HG03103 (cell line): ENCODE data around the gene ELP2.
"Not testable (repeated sequence)": the region's sequence is repeated elsewhere in the genome, so short reads cannot be mapped to it uniquely, and the experiment has no call there.

ENCODE experiments used
- ATAC-seq: cut with Tn5 transposase; IDR thresholded peaks from one replicate; pipeline ENCODE4 v1.9.1; 2021; ENCODE audit warnings: low read depth; ENCODE audit not compliant: unreplicated experiment

Gene ELP2

GRCh38 chr18:36129300-36130038 lies at the start of gene ELP2, which contains the start of gene SLC39A6:
TSS of gene ELP2 (plus strand) at chr18:36129899. CDS start at chr18:36129934, 35 bp downstream.
TSS of gene SLC39A6 (minus strand) at chr18:36129340. CDS start at chr18:36127007, 2,333 bp downstream.
- ATAC-seq, result peak; percentile 85

DNA sequence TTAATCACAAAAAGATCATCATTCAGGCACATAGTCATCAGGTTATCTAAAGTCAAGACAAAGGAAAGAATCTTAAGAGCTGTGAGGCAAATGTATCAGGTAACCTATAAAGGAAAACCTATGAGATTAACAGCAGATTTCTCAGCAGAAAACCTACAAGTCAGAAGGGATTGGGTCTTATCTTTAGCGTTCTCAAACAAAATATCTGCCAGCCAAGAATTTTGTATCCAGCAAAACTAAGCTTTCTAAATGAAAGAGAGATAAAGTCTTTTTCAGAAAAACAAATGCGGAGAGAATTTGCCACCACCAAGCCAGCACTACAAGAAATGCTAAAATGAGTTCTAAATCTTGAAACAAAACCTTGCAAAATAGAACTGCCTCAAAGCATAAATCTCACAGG lies 48.6 kb upstream of the ELP2 start:
- ATAC-seq, result not testable (repeated sequence)

- no peak for ATAC-seq
These were observed 46.0 kb upstream of the ELP2 start for GRCh38 chr18:36083729-36084128.

- no peak for ATAC-seq
These were observed 44.5 kb upstream of the ELP2 start for GRCh38 chr18:36085195-36085594.

DNA sequence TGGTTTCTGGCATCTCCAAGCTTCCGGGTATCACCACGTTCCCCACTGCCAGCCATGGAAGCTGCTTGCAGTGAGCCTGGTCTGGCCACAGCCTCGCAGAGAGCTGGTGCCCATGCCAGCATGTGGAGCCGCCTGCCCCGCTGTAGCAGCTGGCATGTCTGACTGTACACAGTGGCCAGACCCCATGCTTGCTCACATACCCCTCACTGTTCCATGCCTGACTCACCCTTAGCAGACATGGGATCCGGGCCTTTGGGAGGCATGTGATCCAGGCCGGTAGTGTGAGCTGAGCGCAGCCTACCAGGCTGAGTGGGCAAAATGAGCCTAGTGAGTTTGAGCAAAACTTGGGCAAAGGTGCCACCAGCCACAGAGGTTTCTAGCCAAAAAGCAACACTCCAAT lies 43.5 kb upstream of the ELP2 start:
- no peak for ATAC-seq

GRCh38 chr18:36088256-36088655 lies 41.4 kb upstream of the ELP2 start:
- ATAC-seq, result no peak

GRCh38 chr18:36089001-36089400 lies 40.7 kb upstream of the ELP2 start:
- no peak for ATAC-seq

DNA sequence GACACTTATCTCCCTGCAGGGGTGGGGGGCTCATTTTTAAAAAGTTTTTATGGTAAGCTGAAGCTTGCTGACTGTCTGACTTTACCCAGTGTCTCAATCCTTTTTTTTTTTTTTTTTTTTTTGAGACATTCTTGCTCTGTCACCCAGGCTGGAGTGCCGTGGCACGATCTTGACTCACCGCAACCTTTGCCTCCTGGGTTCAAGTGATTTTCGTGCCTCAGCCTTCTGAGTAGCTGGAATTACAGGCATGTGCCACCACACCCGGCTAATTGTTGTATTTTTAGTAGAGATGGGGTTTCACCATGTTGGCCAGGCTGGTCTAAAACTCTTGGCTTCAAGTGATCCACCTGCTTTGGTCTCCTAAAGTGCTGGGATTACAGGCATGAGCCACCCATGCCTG lies 37.6 kb upstream of the ELP2 start:
- ATAC-seq, result not testable (repeated sequence)

DNA sequence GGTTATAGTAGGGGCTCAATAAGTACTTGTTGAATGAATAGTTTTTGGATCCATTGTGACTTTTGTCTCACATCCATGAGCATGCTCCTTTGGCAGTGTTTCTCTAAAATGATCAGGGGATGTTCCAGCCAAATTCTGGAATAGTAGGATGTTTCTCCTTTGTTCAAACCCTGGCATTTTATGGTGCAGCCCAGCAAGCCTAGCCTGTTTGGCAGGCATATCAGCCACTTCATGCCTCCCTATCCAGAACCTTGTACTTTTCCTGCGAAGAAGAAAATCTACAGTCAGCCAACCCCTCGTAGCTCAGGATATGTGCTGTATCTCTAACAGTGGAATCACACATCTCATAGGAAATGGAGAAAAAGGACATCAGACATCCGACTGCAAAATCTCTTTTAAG lies 35.3 kb upstream of the ELP2 start:
- ATAC-seq, result no peak

- no peak for ATAC-seq
These were observed 33.7 kb upstream of the ELP2 start for GRCh38 chr18:36095936-36096519.

- no peak for ATAC-seq
These were observed 32.7 kb upstream of the ELP2 start for GRCh38 chr18:36096955-36097354.

- ATAC-seq, result no peak
These were observed 30.4 kb upstream of the ELP2 start for GRCh38 chr18:36099311-36099710.

GRCh38 chr18:36101943-36102342 lies 27.8 kb upstream of the ELP2 start:
- ATAC-seq, result no peak

GRCh38 chr18:36104749-36105148 lies 24.9 kb upstream of the ELP2 start:
- ATAC-seq, result no peak

DNA sequence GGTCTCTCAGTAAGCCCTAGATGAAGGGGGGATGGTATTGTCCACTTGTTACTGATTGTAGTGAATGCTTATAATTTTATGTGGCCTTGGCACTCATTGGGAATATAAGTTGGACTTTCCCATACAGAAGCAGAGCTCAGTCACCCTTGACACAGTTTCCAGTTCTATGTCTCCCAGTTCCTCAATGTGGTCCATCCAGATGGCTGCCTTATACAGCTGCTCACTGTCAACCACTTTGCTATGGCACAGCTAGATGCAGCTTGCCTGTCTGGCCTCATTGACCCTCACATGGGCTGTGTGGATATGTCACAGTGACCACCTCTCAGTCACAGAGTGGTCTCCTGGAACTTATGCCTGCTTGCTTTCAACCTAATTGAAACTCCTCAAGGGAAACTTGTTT lies 22.2 kb upstream of the ELP2 start:
- no peak for ATAC-seq

GRCh38 chr18:36108196-36108595 lies 21.5 kb upstream of the ELP2 start:
- no peak for ATAC-seq

DNA sequence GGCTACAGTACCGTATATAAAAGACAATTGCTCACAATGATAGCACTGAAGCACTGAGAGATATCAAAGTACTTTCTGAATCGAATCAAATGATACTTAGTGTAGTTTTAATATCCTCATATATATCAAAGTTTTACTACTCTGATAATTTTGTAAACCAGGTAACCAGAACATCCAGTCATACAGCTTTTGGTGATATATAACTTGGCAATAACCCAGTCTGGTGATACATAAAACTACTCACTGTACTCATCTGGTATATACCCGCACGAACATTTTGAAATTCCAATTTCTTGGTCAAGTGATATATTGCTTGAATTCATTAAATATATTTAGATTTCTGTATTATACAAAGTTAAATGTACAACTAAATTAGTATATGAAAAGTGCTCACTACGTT lies 21.1 kb upstream of the ELP2 start:
- ATAC-seq, result no peak

GRCh38 chr18:36109737-36110136 lies 20.0 kb upstream of the ELP2 start:
- ATAC-seq, result no peak

DNA sequence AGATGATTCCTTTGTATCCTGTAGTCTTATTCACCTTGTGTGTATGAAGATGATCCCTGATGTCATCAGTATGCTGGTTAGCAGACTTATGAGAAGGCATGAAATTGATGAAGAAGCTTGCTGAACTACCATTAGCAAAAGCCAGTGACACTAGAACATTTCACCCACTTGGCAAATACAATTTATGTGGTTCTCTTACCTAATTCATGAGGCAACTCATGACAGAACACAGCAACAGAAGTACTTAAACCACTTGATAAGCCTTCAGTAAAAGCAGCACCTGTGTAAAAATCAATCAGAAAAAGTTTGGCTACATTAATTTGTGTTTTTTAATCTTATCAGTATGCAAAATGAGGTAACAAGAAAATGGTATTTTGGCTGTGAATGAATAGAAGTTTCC lies 17.4 kb upstream of the ELP2 start:
- ATAC-seq, result no peak

DNA sequence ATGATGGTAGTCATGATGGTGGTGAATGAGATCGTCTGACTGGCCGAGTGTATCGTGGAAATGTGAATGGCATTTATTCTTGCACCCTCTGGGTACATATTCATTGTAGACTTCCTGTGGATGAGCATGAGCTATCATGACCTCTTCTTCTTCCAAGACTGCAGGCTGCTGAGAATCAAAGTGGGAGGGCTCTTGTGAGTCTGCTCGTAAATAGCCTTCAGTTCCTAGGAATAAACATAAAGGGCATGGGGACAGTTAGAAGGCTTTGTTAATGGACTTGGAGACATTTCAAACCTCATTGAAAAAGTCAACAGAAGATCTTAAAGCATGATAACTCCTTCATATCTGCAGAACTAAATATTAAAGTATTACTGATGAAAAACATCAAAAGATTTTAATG lies 15.4 kb upstream of the ELP2 start:
- no peak for ATAC-seq

- no peak for ATAC-seq
These were observed 15.0 kb upstream of the ELP2 start for GRCh38 chr18:36114738-36115137.

- not testable (repeated sequence) for ATAC-seq
These were observed 12.9 kb upstream of the ELP2 start for GRCh38 chr18:36116771-36117170.
